B cell (primary cell): ENCODE results near the gene TRAP1. TPM values are rescaled to one million over a fixed set of nuclear protein-coding genes. Genes with fewer than 3 reads are reported as not detected.

Experiments
- ATAC-seq: fragments of 200-7000 bp; cut with Tn5 transposase; one replicate; pipeline ENCODE4 v1.10.0; 2021; ENCODE audit warnings: low read depth, mild to moderate bottlenecking, moderate number of reproducible peaks, moderate library complexity
- CTCF ChIA-PET: fragments of 350-600 bp; sonication (Branson Sonifier 250); formaldehyde crosslinking; loops from one replicate; lab custom pipeline; 2021; ENCODE audit warnings: antibody characterized with exemption, inconsistent platforms; lab: Charles Lee
- POLR2A ChIA-PET: fragments of 350-600 bp; sonication (Branson Sonifier 250); formaldehyde crosslinking; loops from one replicate; lab custom pipeline; 2021; ENCODE audit warnings: antibody characterized with exemption; lab: Charles Lee
- DNase-seq: peaks from one replicate; pipeline ENCODE4 v3.0.0; 2013
- H2AFZ ChIP-seq: 2 replicates; pipeline ENCODE4 v1.6.1; 2012; ENCODE audit warnings: mild to moderate bottlenecking, low read depth, low read length; ENCODE audit not compliant: insufficient read depth, poor library complexity, severe bottlenecking
- H3K27ac ChIP-seq, 2 donors: 1 replicate in 1 of 2; 2 replicates in 1 of 2; pipeline ENCODE4 v1.5.1; 2012 to 2013; ENCODE audit warnings: low read length in 2 of 2, mild to moderate bottlenecking in 2 of 2, moderate library complexity in 1 of 2
- H3K27me3 ChIP-seq, 4 experiments: fragments of 200-600 bp in 1 of 4; sonication (generic) in 1 of 4; replicated peaks in 1 of 4; 1 replicate in 2 of 4; 2 replicates in 2 of 4; pipeline versions ENCODE4 v1.6.1 to v1.7.0; 2013 to 2016; ENCODE audit warnings: low read length in 3 of 4, mild to moderate bottlenecking in 2 of 4, mixed read lengths in 1 of 4, moderate library complexity in 1 of 4; ENCODE audit not compliant: insufficient read depth in 4 of 4, control insufficient read depth in 3 of 4; ENCODE audit errors: control extremely low read depth in 1 of 4
- H3K36me3 ChIP-seq, 2 experiments: replicated peaks in 1 of 2; 1 replicate in 1 of 2; 2 replicates in 1 of 2; pipeline versions ENCODE4 v1.6.1 to v1.7.1; 2013; ENCODE audit warnings: low read length in 1 of 2; ENCODE audit not compliant: insufficient read depth in 2 of 2, control insufficient read depth in 1 of 2; ENCODE audit errors: control extremely low read depth in 1 of 2, extremely low read depth in 1 of 2
- H3K4me1 ChIP-seq, 2 donors: fragments of 200-600 bp in 1 of 2; sonication (generic) in 1 of 2; 1 replicate in 1 of 2; 2 replicates in 1 of 2; pipeline versions ENCODE4 v1.5.1 to v1.6.1; 2013 to 2017; ENCODE audit warnings: low read length in 2 of 2; ENCODE audit not compliant: control insufficient read depth in 2 of 2, insufficient read depth in 2 of 2
- H3K4me2 ChIP-seq: replicated peaks from 2 replicates; pipeline ENCODE3; 2012; ENCODE audit warnings: mild to moderate bottlenecking, low read depth, low read length; ENCODE audit not compliant: poor library complexity, severe bottlenecking
- H3K4me3 ChIP-seq, 5 experiments: fragments of 200-600 bp in 1 of 5; sonication (generic) in 1 of 5; 1 replicate in 3 of 5; 2 replicates in 2 of 5; pipeline versions ENCODE4 v1.5.1 to v1.7.0; 2011 to 2016; ENCODE audit warnings: low read length in 4 of 5, mild to moderate bottlenecking in 4 of 5, low read depth in 2 of 5, control low read depth in 1 of 5, moderate library complexity in 1 of 5; ENCODE audit not compliant: insufficient read depth in 1 of 5; ENCODE audit errors: control extremely low read depth in 1 of 5, extremely low read depth in 1 of 5
- H3K79me2 ChIP-seq: fragments of 200-600 bp; sonication (generic); one replicate; pipeline ENCODE4 v1.6.0; 2016; ENCODE audit warnings: low read length; ENCODE audit not compliant: control insufficient read depth, insufficient read depth
- H3K9ac ChIP-seq: fragments of 200-600 bp; sonication (generic); 2 replicates; pipeline ENCODE4 v1.6.1; 2017; ENCODE audit warnings: mild to moderate bottlenecking, low read length, moderate library complexity
- H3K9me3 ChIP-seq, 3 donors: one replicate each; pipeline versions ENCODE4 v1.6.1 to v1.7.1; 2013; ENCODE audit warnings: low read length in 2 of 3; ENCODE audit not compliant: control insufficient read depth in 2 of 3, insufficient read depth in 1 of 3; ENCODE audit errors: control extremely low read depth in 1 of 3
- H4K20me1 ChIP-seq: 2 replicates; pipeline ENCODE4 v1.6.0; 2012; ENCODE audit warnings: mild to moderate bottlenecking, low read length; ENCODE audit not compliant: insufficient read depth, control insufficient read depth, poor library complexity, severe bottlenecking
- H3K27ac Mint-ChIP-seq: one replicate; pipeline ENCODE4 v1.8.0; 2021; ENCODE audit warnings: mixed read lengths
- H3K27me3 Mint-ChIP-seq: one replicate; pipeline ENCODE4 v1.8.0; 2021; ENCODE audit warnings: mixed read lengths
- H3K4me1 Mint-ChIP-seq: one replicate; pipeline ENCODE4 v1.8.0; 2021; ENCODE audit warnings: mixed read lengths
- H3K4me3 Mint-ChIP-seq: one replicate; pipeline ENCODE4 v1.8.0; 2021; ENCODE audit warnings: mixed read lengths
- H3K9me3 Mint-ChIP-seq: one replicate; pipeline ENCODE4 v1.8.0; 2022; ENCODE audit warnings: mixed read lengths; ENCODE audit not compliant: insufficient read depth
- CTCF ChIP-seq: fragments of 200-600 bp; IDR thresholded peaks from one replicate; pipeline ENCODE4 v1.8.0; 2022; ENCODE audit warnings: antibody characterized with exemption, mild to moderate bottlenecking
- EZH2 ChIP-seq: IDR thresholded peaks from 2 replicates; pipeline ENCODE4 v1.6.1; 2012; ENCODE audit warnings: borderline replicate concordance, low read depth, mild to moderate bottlenecking, moderate library complexity, low read length; ENCODE audit not compliant: insufficient read depth, poor library complexity, severe bottlenecking
- WGBS: methylation state at CpG from one replicate; pipeline ENCODE4 v1.1.5; 2013; ENCODE audit warnings: missing lambda C conversion rate; ENCODE audit not compliant: insufficient coverage; 5-methylcytosine and 5-hydroxymethylcytosine counted together
- intact Hi-C: fragments of 100-400 bp; cut with micrococcal nuclease; formaldehyde crosslinking; loops from one replicate; pipeline ENCODE4 v1.10.0; 2022
- polyA plus RNA-seq: library from polyadenylated mRNA; depleted of rRNA; stranded (reverse); fragments of >200 nt; gene quantifications from 2 replicates; pipeline ENCODE4 v1.2.3, GENCODE V29; 2012
- total RNA-seq, 2 donors: library from RNA; stranded (reverse); fragments of 120-200 nt in 1 of 2; gene quantifications; 1 replicate in 1 of 2; 2 replicates in 1 of 2; pipeline versions ENCODE4 v1.2.3 to v1.2.4, GENCODE V29; 2013 to 2022

TRAP1 gene
- total and polyA plus RNA-seq, 2 donors (not counting 1 experiment from before 2014, with no cell fraction given): 51.1 to 88.4 TPM

GRCh38 chr16:3618769-3619141, 98.6 kb downstream of the TRAP1 start:
- peaks cover 94% of the 10 kb centered on the region for H3K79me2 ChIP-seq
- H3K36me3 ChIP-seq: peaks cover 0 to 5% of the 10 kb centered on the region in 2 experiments
- H3K4me3 Mint-ChIP-seq: no peak overlapping the region
- peaks cover 35% of the 10 kb centered on the region for H3K4me1 Mint-ChIP-seq
- no peak overlapping the region for H3K27ac ChIP-seq
- ATAC-seq (no peak), DNase-seq (no peak)
- H3K9me3 Mint-ChIP-seq: no peaks in the 10 kb centered on the region
- POLR2A ChIA-PET: no interaction called here
- H3K4me2 ChIP-seq: no peak overlapping the region
- peaks cover 9 to 11% of the 10 kb centered on the region in 2 donors for H3K4me1 ChIP-seq
- WGBS: 100% methylated on average over 1 of the region's 3 CpGs
- TF ChIP-seq CTCF (no peak), EZH2 (no peak)
- CTCF ChIA-PET: no interaction called here
- no peak overlapping the region for H3K9ac ChIP-seq
- intact Hi-C loops: no loop called here
- H3K4me3 ChIP-seq: no peak overlapping the region
- no peak overlapping the region for H2AFZ ChIP-seq
- H3K27me3 Mint-ChIP-seq: no peaks in the 10 kb centered on the region
- no peaks in the 10 kb centered on the region for H3K27me3 ChIP-seq
- H3K9me3 ChIP-seq: no peaks in the 10 kb centered on the region
- peak overlapping the region; percentile 59 for H3K27ac Mint-ChIP-seq
- peaks cover 59% of the 10 kb centered on the region for H4K20me1 ChIP-seq
